ENCODE results near the gene ST8SIA5.

ST8SIA5 gene

GRCh38 chr18:46677611-46678010 is 79.2 kb downstream of the ST8SIA5 start:
- no peaks in the 10 kb centered on the region for H3K27me3 ChIP-seq (ENCODE audit: control insufficient read depth, insufficient read depth, low read length)
- no peaks in the 10 kb centered on the region for H3K9me3 ChIP-seq (ENCODE audit: control insufficient read depth, low read length)
- H3K9ac ChIP-seq (ENCODE audit: low read length) = no peak overlapping the region
- no peaks in the 10 kb centered on the region for H3K4me1 ChIP-seq (ENCODE audit: control insufficient read depth, insufficient read depth, low read length)
- no peak overlapping the region for H3K4me3 ChIP-seq (ENCODE audit: low read length)
- no peaks in the 10 kb centered on the region for H3K36me3 ChIP-seq (ENCODE audit: control insufficient read depth, insufficient read depth, low read length)

GRCh38 chr18:46676182-46676835 is 80.5 kb downstream of the ST8SIA5 start:
- H3K4me3 ChIP-seq (ENCODE audit: low read length) = no peak overlapping the region

DNA sequence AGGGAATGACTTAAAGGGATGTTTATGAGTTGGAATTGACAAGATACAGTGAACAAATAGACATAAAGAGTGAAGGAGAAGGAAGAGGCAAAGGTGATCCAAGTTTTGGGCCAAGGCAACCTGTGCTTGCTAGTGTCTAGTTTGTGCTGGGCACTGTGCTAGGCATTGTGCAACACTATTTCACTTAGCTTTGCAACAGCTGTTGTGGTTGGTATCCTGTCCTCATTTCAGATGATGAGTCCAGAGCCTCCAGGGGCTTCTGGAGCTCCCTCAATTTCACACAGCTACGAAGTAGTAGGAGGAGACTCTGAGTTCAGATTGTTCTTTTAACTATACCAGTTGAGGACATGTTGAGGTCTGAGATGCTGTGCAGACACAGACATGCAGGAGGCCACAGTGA is 81.7 kb downstream of the ST8SIA5 start:
- Histone ChIP-seq H3K4me1 (ENCODE audit: control insufficient read depth, insufficient read depth, low read length) (no peaks in the 10 kb centered on the region), H3K4me3 (ENCODE audit: low read length) (no peak overlapping the region), H3K9ac (ENCODE audit: low read length) (no peak overlapping the region), H3K27me3 (ENCODE audit: control insufficient read depth, insufficient read depth, low read length) (no peaks in the 10 kb centered on the region), H3K9me3 (ENCODE audit: control insufficient read depth, low read length) (no peaks in the 10 kb centered on the region), H3K36me3 (ENCODE audit: control insufficient read depth, insufficient read depth, low read length) (no peaks in the 10 kb centered on the region)

More at GRCh38 chr18:46676182-46676835, 80.5 kb downstream of the ST8SIA5 start:
- no peaks in the 10 kb centered on the region for H3K9me3 ChIP-seq (ENCODE audit: control insufficient read depth, low read length)
- H3K4me1 ChIP-seq (ENCODE audit: control insufficient read depth, insufficient read depth, low read length) = no peaks in the 10 kb centered on the region
- H3K9ac ChIP-seq (ENCODE audit: low read length) = no peak overlapping the region
- H3K36me3 ChIP-seq (ENCODE audit: control insufficient read depth, insufficient read depth, low read length) = no peaks in the 10 kb centered on the region
- H3K27me3 ChIP-seq (ENCODE audit: control insufficient read depth, insufficient read depth, low read length) = no peaks in the 10 kb centered on the region

- Histone ChIP-seq H3K4me3 (ENCODE audit: low read length) (no peak overlapping the region), H3K27me3 (ENCODE audit: control insufficient read depth, insufficient read depth, low read length) (no peaks in the 10 kb centered on the region), H3K9ac (ENCODE audit: low read length) (no peak overlapping the region), H3K9me3 (ENCODE audit: control insufficient read depth, low read length) (no peaks in the 10 kb centered on the region), H3K36me3 (ENCODE audit: control insufficient read depth, insufficient read depth, low read length) (no peaks in the 10 kb centered on the region), H3K4me1 (ENCODE audit: control insufficient read depth, insufficient read depth, low read length) (no peaks in the 10 kb centered on the region)
These were observed 84.5 kb downstream of the ST8SIA5 start for GRCh38 chr18:46672062-46672970.

- H3K27me3 ChIP-seq (ENCODE audit: control insufficient read depth, insufficient read depth, low read length) = no peaks in the 10 kb centered on the region
- no peak overlapping the region for H3K9ac ChIP-seq (ENCODE audit: low read length)
- H3K9me3 ChIP-seq (ENCODE audit: control insufficient read depth, low read length) = no peaks in the 10 kb centered on the region
- no peaks in the 10 kb centered on the region for H3K4me1 ChIP-seq (ENCODE audit: control insufficient read depth, insufficient read depth, low read length)
- no peak overlapping the region for H3K4me3 ChIP-seq (ENCODE audit: low read length)
- H3K36me3 ChIP-seq (ENCODE audit: control insufficient read depth, insufficient read depth, low read length) = no peaks in the 10 kb centered on the region
These were observed 88.2 kb downstream of the ST8SIA5 start for GRCh38 chr18:46668694-46669093.

DNA sequence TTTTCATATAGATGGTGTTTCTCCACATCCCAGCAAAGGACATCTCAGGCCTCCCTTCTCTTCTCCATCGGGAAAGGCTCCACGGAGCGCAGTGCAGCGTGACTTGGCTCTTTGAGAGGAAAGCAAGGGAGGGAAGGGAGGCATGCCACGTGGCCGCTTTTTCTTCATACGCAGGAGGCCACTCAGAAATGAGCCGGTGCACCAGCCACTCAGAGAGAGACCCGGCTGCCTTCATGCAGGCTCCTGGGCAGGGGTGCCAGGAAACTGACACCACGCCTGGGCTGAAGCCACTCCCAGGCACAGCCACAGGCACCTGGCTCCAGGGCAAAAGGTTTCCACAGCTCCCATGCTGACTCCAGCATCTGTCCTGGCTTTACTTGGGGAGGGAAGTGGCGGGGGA is 88.7 kb downstream of the ST8SIA5 start:
- Histone ChIP-seq H3K9me3 (ENCODE audit: control insufficient read depth, low read length) (no peaks in the 10 kb centered on the region), H3K4me1 (ENCODE audit: control insufficient read depth, insufficient read depth, low read length) (no peaks in the 10 kb centered on the region), H3K9ac (ENCODE audit: low read length) (no peak overlapping the region), H3K4me3 (ENCODE audit: low read length) (no peak overlapping the region), H3K36me3 (ENCODE audit: control insufficient read depth, insufficient read depth, low read length) (no peaks in the 10 kb centered on the region), H3K27me3 (ENCODE audit: control insufficient read depth, insufficient read depth, low read length) (no peaks in the 10 kb centered on the region)

- Histone ChIP-seq H3K9ac (ENCODE audit: low read length) (no peak overlapping the region), H3K36me3 (ENCODE audit: control insufficient read depth, insufficient read depth, low read length) (no peaks in the 10 kb centered on the region), H3K27me3 (ENCODE audit: control insufficient read depth, insufficient read depth, low read length) (no peaks in the 10 kb centered on the region), H3K4me3 (ENCODE audit: low read length) (no peak overlapping the region), H3K4me1 (ENCODE audit: control insufficient read depth, insufficient read depth, low read length) (no peaks in the 10 kb centered on the region), H3K9me3 (ENCODE audit: control insufficient read depth, low read length) (no peaks in the 10 kb centered on the region)
These were observed 93.3 kb downstream of the ST8SIA5 start for GRCh38 chr18:46663539-46663938.

GRCh38 chr18:46660957-46661749 is 95.7 kb downstream of the ST8SIA5 start:
- Histone ChIP-seq H3K9me3 (ENCODE audit: control insufficient read depth, low read length) (no peaks in the 10 kb centered on the region), H3K9ac (ENCODE audit: low read length) (no peak overlapping the region), H3K4me1 (ENCODE audit: control insufficient read depth, insufficient read depth, low read length) (no peaks in the 10 kb centered on the region), H3K27me3 (ENCODE audit: control insufficient read depth, insufficient read depth, low read length) (no peaks in the 10 kb centered on the region), H3K4me3 (ENCODE audit: low read length) (no peak overlapping the region), H3K36me3 (ENCODE audit: control insufficient read depth, insufficient read depth, low read length) (no peaks in the 10 kb centered on the region)

DNA sequence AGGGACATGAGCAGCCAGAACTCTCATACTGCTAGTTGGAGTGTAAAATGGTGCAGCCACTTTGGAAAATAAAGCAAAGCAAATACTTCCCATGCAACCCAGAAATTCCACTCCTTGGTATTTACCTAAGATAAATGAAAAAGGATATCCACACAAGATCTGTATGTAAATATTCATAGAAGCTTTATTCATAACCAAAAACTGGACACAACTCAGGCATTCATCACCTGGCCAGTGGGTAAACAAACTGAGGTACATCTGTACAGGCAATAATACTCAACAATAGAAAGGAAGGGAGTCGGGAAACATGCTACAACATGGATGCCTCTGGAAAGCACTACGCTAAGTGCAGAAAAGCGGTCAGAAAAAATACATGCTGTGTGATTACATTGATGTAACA is 97.4 kb downstream of the ST8SIA5 start:
- Histone ChIP-seq H3K4me3 (ENCODE audit: low read length) (no peak overlapping the region), H3K27me3 (ENCODE audit: control insufficient read depth, insufficient read depth, low read length) (no peaks in the 10 kb centered on the region), H3K36me3 (ENCODE audit: control insufficient read depth, insufficient read depth, low read length) (no peaks in the 10 kb centered on the region), H3K9ac (ENCODE audit: low read length) (no peak overlapping the region), H3K4me1 (ENCODE audit: control insufficient read depth, insufficient read depth, low read length) (no peaks in the 10 kb centered on the region), H3K9me3 (ENCODE audit: control insufficient read depth, low read length) (no peaks in the 10 kb centered on the region)

DNA sequence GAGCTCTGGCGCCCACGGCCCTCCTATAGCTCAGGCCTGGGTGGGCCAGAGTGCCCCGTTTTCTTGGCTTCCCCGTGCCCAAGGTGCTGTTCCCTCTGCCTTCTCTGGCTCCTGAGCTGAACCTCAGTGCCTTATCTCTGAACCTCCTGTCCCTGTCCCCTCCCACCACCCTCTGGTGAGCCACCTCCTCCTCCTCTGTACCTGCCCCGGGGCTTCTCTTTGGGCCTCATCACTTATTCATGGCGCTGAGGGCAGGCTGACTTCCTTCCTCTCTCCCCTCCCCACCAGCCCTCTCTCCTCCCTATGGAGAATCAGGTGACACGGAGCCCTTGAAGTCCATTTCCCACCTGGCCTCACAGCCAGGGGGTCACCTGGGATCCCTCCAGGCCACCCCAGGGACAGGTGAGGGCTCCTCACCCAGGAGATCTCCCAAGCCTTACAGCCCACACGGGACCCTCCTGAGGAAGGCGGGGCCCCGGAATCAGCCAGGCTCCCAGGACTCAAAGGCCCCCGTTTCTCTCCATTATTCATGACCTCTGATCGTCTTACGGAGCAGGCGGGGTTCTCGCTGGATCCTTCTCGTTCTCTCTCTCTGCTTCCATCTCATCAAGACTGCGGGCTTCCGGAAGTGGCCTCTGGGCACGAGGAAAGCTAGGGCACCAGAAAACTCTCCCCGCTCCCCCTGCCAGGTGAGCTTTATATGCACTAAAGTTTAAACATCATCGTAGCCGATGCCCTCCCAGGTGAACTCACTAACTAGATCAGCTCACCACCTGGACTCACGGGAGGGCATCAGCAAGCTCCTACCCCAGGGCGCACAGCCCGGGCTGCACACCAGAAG is 99.5 kb downstream of the ST8SIA5 start, which contains the start of gene LOXHD1:
Gene LOXHD1, minus strand, starts transcription at position 106 of the 841 bp plus-strand sequence. CDS start 187 bp downstream, outside the sequence.
- Histone ChIP-seq H3K4me1 (ENCODE audit: control insufficient read depth, insufficient read depth, low read length) (no peaks in the 10 kb centered on the region), H3K4me3 (ENCODE audit: low read length) (no peak within 1 kb of the TSS), H3K27me3 (ENCODE audit: control insufficient read depth, insufficient read depth, low read length) (no peaks in the 10 kb centered on the region), H3K36me3 (ENCODE audit: control insufficient read depth, insufficient read depth, low read length) (no peaks in the 10 kb centered on the region), H3K9me3 (ENCODE audit: control insufficient read depth, low read length) (no peaks in the 10 kb centered on the region), H3K9ac (ENCODE audit: low read length) (no peak within 1 kb of the TSS)

DNA sequence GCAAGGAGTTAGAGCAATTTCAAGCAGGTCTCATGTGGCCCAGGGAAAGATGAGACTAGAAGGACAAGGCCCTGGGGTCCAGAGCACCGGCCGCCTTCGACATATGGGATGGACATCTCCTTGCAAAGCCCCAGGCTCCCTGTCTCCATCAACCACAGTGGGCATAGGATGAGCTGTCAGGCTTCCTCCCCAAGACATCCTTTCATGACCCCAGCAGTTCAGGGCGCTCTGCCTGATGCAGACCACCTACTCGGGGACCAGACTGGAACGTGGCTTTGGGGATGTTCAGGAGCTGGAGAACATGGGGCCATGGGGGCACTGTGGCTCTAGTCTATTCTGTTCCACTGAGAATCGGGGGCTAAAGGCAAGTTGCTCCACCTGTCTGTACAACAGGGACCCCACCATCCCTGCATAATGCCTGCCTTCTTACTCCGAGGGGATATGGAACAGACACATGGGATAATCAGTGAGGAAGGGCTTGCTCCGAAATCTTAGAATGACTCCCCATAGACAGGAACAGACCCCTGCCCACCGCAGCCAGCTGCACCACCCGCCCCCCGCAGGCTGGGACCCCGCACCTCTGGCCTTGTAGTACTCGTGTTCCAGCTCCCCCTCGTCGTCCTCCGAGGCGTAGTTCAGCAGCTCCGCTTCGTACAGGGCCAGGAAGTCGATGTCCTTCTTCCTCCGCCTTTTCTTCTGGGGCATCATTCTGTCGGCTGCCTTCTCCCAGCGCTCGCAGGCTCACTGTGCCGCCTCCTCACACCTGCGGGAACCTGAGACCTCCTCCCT is 100.3 kb downstream of the ST8SIA5 start:
- H3K4me3 ChIP-seq (ENCODE audit: low read length) = no peak overlapping the region
- H3K9me3 ChIP-seq (ENCODE audit: control insufficient read depth, low read length) = no peaks in the 10 kb centered on the region
- no peaks in the 10 kb centered on the region for H3K27me3 ChIP-seq (ENCODE audit: control insufficient read depth, insufficient read depth, low read length)
- H3K36me3 ChIP-seq (ENCODE audit: control insufficient read depth, insufficient read depth, low read length) = no peaks in the 10 kb centered on the region
- H3K9ac ChIP-seq (ENCODE audit: low read length) = no peak overlapping the region
- no peaks in the 10 kb centered on the region for H3K4me1 ChIP-seq (ENCODE audit: control insufficient read depth, insufficient read depth, low read length)

All from mucosa of stomach (tissue), 1 donor.